GM18505 (cell line): ENCODE measurements around the gene KIF19.
"Not testable (repeated sequence)": the region's sequence is repeated elsewhere in the genome, so short reads cannot be mapped to it uniquely, and the experiment has no call there.

Experiments used
- ATAC-seq: cut with Tn5 transposase; IDR thresholded peaks from one replicate; pipeline ENCODE4 v1.9.1; 2021; ENCODE audit not compliant: unreplicated experiment
- POLR2A ChIP-seq: IDR thresholded peaks from 4 replicates; pipeline ENCODE4 v1.6.1; 2011; ENCODE audit warnings: borderline replicate concordance; ENCODE audit not compliant: insufficient read depth, insufficient read length; ENCODE audit errors: extremely low read depth

Gene KIF19

GRCh38 chr17:74404789-74405188 lies 78.8 kb downstream of the KIF19 start:
- TF ChIP-seq POLR2A: no peak
- no peak for ATAC-seq

- not testable (repeated sequence) for ATAC-seq
Measured at GRCh38 chr17:74405311-74405710, 79.3 kb downstream of the KIF19 start.
